HAP-1 (cell line): ENCODE data around the gene ATP6V0A4.

Source experiments
- DNase-seq, 2 experiments: peaks; one replicate each; pipeline ENCODE4 v3.0.0-alpha.2; 2016 to 2020; ENCODE audit warnings: low spot score in 2 of 2
- H3K27me3 ChIP-seq: fragments of 250-450 bp; sonication (Bioruptor Pico); 2 replicates; pipeline ENCODE4 v1.5.1; 2020; ENCODE audit warnings: low read depth, mild to moderate bottlenecking, moderate library complexity
- H3K36me3 ChIP-seq: fragments of 250-450 bp; sonication (Bioruptor Pico); replicated peaks from 2 replicates; pipeline ENCODE4 v1.5.1; 2020; ENCODE audit warnings: mild to moderate bottlenecking
- H3K4me1 ChIP-seq: fragments of 250-450 bp; sonication (Bioruptor Pico); 2 replicates; pipeline ENCODE4 v1.5.1; 2020; ENCODE audit warnings: mild to moderate bottlenecking
- H3K4me3 ChIP-seq: fragments of 250-450 bp; sonication (Bioruptor Pico); 2 replicates; pipeline ENCODE4 v1.5.1; 2020; ENCODE audit warnings: mild to moderate bottlenecking, moderate library complexity
- H3K9me3 ChIP-seq: fragments of 250-450 bp; sonication (Bioruptor Pico); 2 replicates; pipeline ENCODE4 v1.5.1; 2020; ENCODE audit warnings: mild to moderate bottlenecking, moderate library complexity
- in situ Hi-C: fragments of 300-500 bp; cut with MboI; formaldehyde crosslinking; loops from 3 replicates; pipeline ENCODE4 v1.14.3; 2020; ENCODE audit warnings: low sequenced_read_pairs, inconsistent platforms, mixed read lengths

The ATP6V0A4 gene

GRCh38 chr7:138797715-138798320 is at the start of gene ATP6V0A4, which contains the start of gene TMEM213:
Gene ATP6V0A4 (minus strand): TSS chr7:138798196. CDS start chr7:138771247, 26,949 bp downstream.
Gene TMEM213 (plus strand): TSS chr7:138797994. CDS start chr7:138798105, 111 bp downstream.
- H3K4me1 ChIP-seq: no peaks in the 10 kb centered on the region
- H3K27me3 ChIP-seq: no peaks in the 10 kb centered on the region
- no peak within 1 kb of the TSS for H3K4me3 ChIP-seq
- no peaks in the 10 kb centered on the region for H3K9me3 ChIP-seq
- in situ Hi-C loops: no loop called here
- DNase-seq: no peak
- no peaks in the 10 kb centered on the region for H3K36me3 ChIP-seq

GRCh38 chr7:138845711-138846110 is 47.7 kb upstream of the ATP6V0A4 start:
- Histone ChIP-seq H3K4me3 (no peak overlapping the region), H3K27me3 (no peaks in the 10 kb centered on the region), H3K9me3 (no peaks in the 10 kb centered on the region), H3K4me1 (peaks cover 8% of the 10 kb centered on the region), H3K36me3 (peaks cover 6% of the 10 kb centered on the region; the same call in 1 of the 2 replicates)
- in situ Hi-C loops: no loop called here
- no peak for DNase-seq

- Histone ChIP-seq H3K27me3 (no peaks in the 10 kb centered on the region), H3K4me3 (no peak overlapping the region), H3K9me3 (no peaks in the 10 kb centered on the region), H3K4me1 (peaks cover 8% of the 10 kb centered on the region), H3K36me3 (no peaks in the 10 kb centered on the region)
- DNase-seq: no peak
- in situ Hi-C loops: no loop called here
Observed at GRCh38 chr7:138843632-138844580, 45.9 kb upstream of the ATP6V0A4 start.

DNA sequence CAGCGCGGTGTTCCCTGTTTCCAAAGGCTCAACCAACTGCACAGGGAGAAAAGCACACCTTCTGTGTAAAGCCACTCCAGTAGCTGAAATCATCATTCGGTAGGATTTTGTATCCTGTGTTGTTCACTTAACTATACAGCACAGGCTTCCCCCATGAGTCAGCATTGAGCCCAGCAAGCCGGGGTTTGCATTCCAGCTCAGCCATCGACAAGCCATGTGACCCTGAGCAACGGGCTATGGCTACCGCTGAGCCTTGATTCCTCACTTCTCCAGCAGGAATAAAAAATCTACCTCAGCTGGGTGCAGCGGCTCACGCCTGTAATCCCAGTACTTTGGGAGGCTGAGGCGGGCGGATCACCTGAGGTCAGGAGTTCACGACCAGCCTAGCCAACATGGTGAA is 44.1 kb upstream of the ATP6V0A4 start:
- DNase-seq: no peak
- Histone ChIP-seq H3K9me3 (no peaks in the 10 kb centered on the region), H3K4me1 (no peaks in the 10 kb centered on the region), H3K4me3 (no peak overlapping the region), H3K27me3 (no peaks in the 10 kb centered on the region), H3K36me3 (no peaks in the 10 kb centered on the region)
- in situ Hi-C loops: no loop called here

GRCh38 chr7:138838166-138838565 is 40.2 kb upstream of the ATP6V0A4 start:
- H3K9me3 ChIP-seq: no peaks in the 10 kb centered on the region
- no peaks in the 10 kb centered on the region for H3K36me3 ChIP-seq
- DNase-seq: no peak
- no peaks in the 10 kb centered on the region for H3K4me1 ChIP-seq
- no peak overlapping the region for H3K4me3 ChIP-seq
- H3K27me3 ChIP-seq: no peaks in the 10 kb centered on the region
- in situ Hi-C loops: no loop called here

DNA sequence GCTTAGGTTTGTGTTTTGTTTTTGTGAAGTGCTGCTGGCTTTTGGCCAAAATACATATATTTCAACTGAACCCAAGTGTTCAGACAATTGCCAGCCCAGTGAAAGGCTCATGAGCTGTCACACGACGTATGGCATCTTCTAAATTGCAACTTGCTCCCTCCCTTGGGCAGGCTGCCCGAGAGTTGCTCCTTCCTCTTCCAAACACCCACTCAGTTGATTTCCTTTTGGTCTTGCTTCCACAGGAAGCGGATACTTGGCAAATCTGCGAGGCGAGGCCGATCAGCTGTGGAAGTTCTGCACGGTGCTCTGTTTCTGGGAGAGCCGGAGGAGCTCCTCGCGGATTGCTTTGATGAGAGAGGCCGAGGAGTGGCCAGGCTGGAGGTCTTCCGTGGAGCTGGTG is 39.6 kb upstream of the ATP6V0A4 start:
- in situ Hi-C loops: no loop called here
- no peaks in the 10 kb centered on the region for H3K36me3 ChIP-seq
- H3K27me3 ChIP-seq: no peaks in the 10 kb centered on the region
- H3K4me1 ChIP-seq: no peaks in the 10 kb centered on the region
- no peaks in the 10 kb centered on the region for H3K9me3 ChIP-seq
- no peak overlapping the region for H3K4me3 ChIP-seq
- DNase-seq: no peak

DNA sequence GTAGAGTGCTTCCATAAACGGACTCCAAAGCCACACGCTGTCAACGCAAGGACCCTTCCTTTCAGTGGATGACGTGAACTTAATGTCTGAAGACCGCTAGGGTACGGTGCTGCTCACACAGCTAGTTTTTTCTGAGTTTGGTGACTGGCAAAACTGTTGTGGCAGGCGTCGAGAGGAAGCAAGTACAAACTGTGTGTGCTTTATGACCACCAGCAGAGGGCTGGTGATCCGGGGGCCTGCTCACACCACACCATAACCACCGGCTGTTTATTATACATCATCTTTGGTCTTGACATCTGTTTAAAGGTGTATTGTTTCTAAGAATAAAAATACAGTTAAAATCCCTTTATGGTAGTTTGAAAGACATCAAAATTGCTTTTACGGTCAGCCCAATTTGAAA is 37.1 kb upstream of the ATP6V0A4 start:
- Histone ChIP-seq H3K27me3 (no peaks in the 10 kb centered on the region), H3K4me3 (no peak overlapping the region), H3K4me1 (no peaks in the 10 kb centered on the region), H3K36me3 (no peaks in the 10 kb centered on the region), H3K9me3 (no peaks in the 10 kb centered on the region)
- in situ Hi-C loops: no loop called here
- DNase-seq: no peak

DNA sequence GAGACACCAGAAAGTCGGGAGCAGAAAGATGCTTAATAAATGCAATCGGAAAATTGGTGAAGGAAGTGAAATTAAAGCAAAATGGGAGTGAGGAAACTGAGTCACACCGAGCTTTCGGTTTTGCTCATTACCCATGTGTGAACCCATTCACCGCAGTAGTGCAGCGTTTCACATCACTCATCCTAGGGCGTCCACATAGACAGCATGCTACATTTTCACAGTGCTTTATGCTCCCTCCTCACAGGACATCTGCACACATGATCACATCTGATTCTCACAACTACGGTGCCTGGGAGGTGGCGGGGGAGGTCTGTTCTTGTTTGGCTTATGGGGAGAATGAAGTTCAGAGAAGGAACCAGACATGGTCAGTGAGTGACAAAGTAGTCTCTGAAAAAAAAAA is 36.6 kb upstream of the ATP6V0A4 start:
- H3K4me1 ChIP-seq: no peaks in the 10 kb centered on the region
- H3K9me3 ChIP-seq: no peaks in the 10 kb centered on the region
- DNase-seq: no peak
- H3K36me3 ChIP-seq: no peaks in the 10 kb centered on the region
- H3K27me3 ChIP-seq: no peaks in the 10 kb centered on the region
- no peak overlapping the region for H3K4me3 ChIP-seq
- in situ Hi-C loops: no loop called here

DNA sequence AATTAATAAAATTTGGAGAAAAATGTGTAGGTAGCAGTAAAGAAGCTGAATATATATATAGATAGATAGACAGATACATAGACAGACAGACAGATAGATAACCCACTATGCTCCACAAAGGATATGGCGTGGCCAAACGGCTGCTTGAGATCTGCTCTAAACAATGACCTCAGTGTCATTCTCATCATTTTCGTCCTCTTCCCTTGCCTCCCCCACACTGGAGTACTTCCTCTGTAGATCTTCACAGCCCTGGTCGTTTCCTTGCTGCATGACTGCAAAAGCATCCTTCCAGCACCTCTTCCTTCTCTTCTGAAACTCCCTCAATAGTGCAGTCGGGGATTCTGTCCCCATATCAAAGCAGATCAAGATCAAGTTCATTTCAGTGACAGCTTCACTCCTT is 35.6 kb upstream of the ATP6V0A4 start:
- Histone ChIP-seq H3K4me3 (no peak overlapping the region), H3K27me3 (no peaks in the 10 kb centered on the region), H3K4me1 (no peaks in the 10 kb centered on the region), H3K36me3 (no peaks in the 10 kb centered on the region), H3K9me3 (no peaks in the 10 kb centered on the region)
- no peak for DNase-seq
- in situ Hi-C loops: no loop called here

- no peaks in the 10 kb centered on the region for H3K36me3 ChIP-seq
- DNase-seq: no peak
- no peaks in the 10 kb centered on the region for H3K27me3 ChIP-seq
- H3K4me1 ChIP-seq: no peaks in the 10 kb centered on the region
- H3K4me3 ChIP-seq: no peak overlapping the region
- in situ Hi-C loops: no loop called here
- H3K9me3 ChIP-seq: no peaks in the 10 kb centered on the region
Observed at GRCh38 chr7:138832966-138833365, 35.0 kb upstream of the ATP6V0A4 start.

- in situ Hi-C loops: no loop called here
- Histone ChIP-seq H3K9me3 (no peaks in the 10 kb centered on the region), H3K36me3 (no peaks in the 10 kb centered on the region), H3K4me3 (no peak overlapping the region), H3K27me3 (no peaks in the 10 kb centered on the region), H3K4me1 (no peaks in the 10 kb centered on the region)
- DNase-seq: no peak
Observed at GRCh38 chr7:138829335-138829734, 31.3 kb upstream of the ATP6V0A4 start.

DNA sequence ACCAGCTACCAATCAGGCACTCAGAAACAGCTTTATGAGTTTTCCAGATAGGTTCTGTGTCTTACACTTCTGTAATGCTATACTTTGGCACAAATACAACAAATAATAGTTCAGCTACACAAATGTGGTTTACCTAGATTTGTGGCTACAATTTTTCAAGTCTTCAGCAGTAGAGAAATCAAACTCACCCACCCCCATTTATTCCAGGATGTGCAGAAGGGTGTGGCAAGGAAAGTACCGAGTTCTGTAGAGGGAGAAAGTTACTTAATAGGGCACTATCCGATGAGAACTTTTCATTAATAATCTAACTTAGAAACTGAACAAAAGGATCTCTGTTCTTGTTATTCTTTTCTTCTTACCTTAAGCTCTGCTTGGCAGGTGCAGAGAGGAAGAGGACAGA is 30.3 kb upstream of the ATP6V0A4 start:
- in situ Hi-C loops: no loop called here
- DNase-seq: no peak
- no peaks in the 10 kb centered on the region for H3K9me3 ChIP-seq
- H3K4me1 ChIP-seq: no peaks in the 10 kb centered on the region
- no peak overlapping the region for H3K4me3 ChIP-seq
- no peaks in the 10 kb centered on the region for H3K27me3 ChIP-seq
- no peaks in the 10 kb centered on the region for H3K36me3 ChIP-seq

DNA sequence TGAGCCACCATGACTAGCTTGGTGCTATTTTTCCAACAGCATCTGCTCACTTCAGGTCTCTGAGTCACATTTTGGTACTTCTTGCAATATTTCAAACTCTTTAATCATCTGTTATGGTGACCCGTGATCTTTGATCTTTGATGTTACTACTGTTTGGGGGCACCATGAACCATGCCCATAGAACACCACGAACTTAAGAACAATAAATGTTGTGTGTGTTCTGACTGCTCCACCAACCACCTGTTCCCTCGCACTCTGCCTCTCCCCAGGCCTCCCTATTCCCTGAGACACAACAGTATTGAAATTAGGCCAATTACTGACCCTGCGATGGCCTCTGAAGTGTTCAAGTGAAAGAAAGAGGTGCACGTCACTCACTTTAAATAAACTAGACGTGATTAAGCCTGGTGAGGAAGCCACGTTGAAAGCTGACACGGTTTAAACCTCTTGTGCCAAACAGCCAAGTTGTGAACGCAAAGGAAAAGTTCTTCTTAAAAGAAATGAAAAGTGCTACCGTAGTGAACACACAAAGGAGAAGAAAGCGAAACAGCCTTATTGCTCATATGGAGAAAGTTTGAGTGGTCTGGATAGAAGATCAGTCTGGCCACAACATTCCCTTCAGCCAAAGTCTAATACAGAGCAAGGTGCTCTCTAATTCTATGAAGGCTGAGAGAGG is 27.2 kb upstream of the ATP6V0A4 start:
- Histone ChIP-seq H3K27me3 (no peaks in the 10 kb centered on the region), H3K36me3 (no peaks in the 10 kb centered on the region), H3K9me3 (no peaks in the 10 kb centered on the region), H3K4me3 (no peak overlapping the region), H3K4me1 (no peaks in the 10 kb centered on the region)
- in situ Hi-C loops: no loop called here
- no peak for DNase-seq
